Stomach (tissue), 4 donors: ENCODE data around the gene BANP.

Source experiments
- POLR2AphosphoS5 ChIP-seq, 3 donors: sonication (generic); formaldehyde crosslinking; IDR thresholded peaks; one replicate each; pipeline ENCODE4 v1.6.1; 2016; ENCODE audit warnings: antibody characterized with exemption in 3 of 3
- TF ChIP-seq, protein P1 (sequence below), 7 experiments: fragments of 450-650 bp in 4 of 7; fragments of 200-600 bp in 3 of 7; sonication (generic) in 3 of 7; IDR thresholded peaks; one replicate each; pipeline ENCODE4 v1.5.1; 2016 to 2019; ENCODE audit warnings: antibody characterized with exemption in 7 of 7, control low read depth in 2 of 7, mild to moderate bottlenecking in 1 of 7

DNA sequence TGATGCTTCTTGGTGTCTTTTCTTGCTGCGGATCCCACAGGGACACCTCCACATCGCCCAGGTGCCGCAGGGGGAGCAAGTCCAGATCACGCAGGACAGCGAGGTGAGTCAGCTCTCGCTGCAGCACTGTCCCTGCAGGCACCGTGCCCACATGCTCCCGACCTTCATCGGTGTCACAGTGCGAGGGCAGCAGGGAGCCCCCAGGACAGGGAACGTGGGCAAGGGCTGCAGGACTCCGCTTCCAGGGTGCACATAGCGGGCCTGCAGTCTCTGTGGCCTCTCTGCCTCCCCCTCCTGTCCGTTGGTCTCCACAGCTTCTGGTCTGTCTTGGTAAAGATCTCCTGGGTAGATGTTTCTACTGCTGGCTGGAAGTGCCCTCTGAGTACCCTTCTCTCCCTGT is 84.1 kb downstream of the BANP start:
- TF ChIP-seq, protein P1, sequence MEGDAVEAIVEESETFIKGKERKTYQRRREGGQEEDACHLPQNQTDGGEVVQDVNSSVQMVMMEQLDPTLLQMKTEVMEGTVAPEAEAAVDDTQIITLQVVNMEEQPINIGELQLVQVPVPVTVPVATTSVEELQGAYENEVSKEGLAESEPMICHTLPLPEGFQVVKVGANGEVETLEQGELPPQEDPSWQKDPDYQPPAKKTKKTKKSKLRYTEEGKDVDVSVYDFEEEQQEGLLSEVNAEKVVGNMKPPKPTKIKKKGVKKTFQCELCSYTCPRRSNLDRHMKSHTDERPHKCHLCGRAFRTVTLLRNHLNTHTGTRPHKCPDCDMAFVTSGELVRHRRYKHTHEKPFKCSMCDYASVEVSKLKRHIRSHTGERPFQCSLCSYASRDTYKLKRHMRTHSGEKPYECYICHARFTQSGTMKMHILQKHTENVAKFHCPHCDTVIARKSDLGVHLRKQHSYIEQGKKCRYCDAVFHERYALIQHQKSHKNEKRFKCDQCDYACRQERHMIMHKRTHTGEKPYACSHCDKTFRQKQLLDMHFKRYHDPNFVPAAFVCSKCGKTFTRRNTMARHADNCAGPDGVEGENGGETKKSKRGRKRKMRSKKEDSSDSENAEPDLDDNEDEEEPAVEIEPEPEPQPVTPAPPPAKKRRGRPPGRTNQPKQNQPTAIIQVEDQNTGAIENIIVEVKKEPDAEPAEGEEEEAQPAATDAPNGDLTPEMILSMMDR (IDR thresholded peaks at IDR 0.05): no peak
- no peak for TF ChIP-seq POLR2AphosphoS5 (IDR thresholded peaks at IDR 0.05)
